IMR-90 (cell line): ENCODE results near the gene ZMYND10. TPM values are rescaled to one million over a fixed set of nuclear protein-coding genes. Genes with fewer than 3 reads are reported as not detected.

Source experiments
- ATAC-seq: fragments of 200-7000 bp; cut with Tn5 transposase; 2 replicates; pipeline ENCODE4 v1.9.1; 2020; ENCODE audit warnings: low read depth, mild to moderate bottlenecking, moderate library complexity
- BruUV-seq: library from RNA; stranded (reverse); fragments of 400-500 nt; replicated peaks from 2 replicates; lab custom pipeline; 2021; lab: Mats Ljungman, UMichigan
- CTCF ChIA-PET: fragments of 300-600 bp; formaldehyde crosslinking; extraction: SDS; loops from one replicate; lab custom pipeline; 2021; ENCODE audit warnings: antibody characterized with exemption; lab: Yijun Ruan, JAX
- POLR2A ChIA-PET: fragments of 300-600 bp; sonication (Branson Sonifier 250); formaldehyde crosslinking; loops from one replicate; lab custom pipeline; 2022; ENCODE audit warnings: antibody characterized with exemption; ENCODE audit not compliant: unreplicated experiment; lab: Charles Lee
- DNase-seq: peaks from one replicate; pipeline ENCODE4 v3.0.0; 2013
- H2AFZ ChIP-seq: replicated peaks from 2 replicates; pipeline ENCODE3; 2013; ENCODE audit warnings: low read length, mild to moderate bottlenecking; ENCODE audit not compliant: poor library complexity
- H2AK5ac ChIP-seq: 2 replicates; pipeline ENCODE4 v1.6.1; 2013; ENCODE audit warnings: low read depth, low read length, inconsistent platforms
- H2AK9ac ChIP-seq: replicated peaks from 2 replicates; pipeline ENCODE3; 2013; ENCODE audit warnings: mild to moderate bottlenecking, low read depth, low read length, moderate library complexity; ENCODE audit not compliant: poor library complexity
- H2BK120ac ChIP-seq: 2 replicates; pipeline ENCODE4 v1.6.1; 2013; ENCODE audit warnings: low read depth, low read length, inconsistent platforms
- H2BK15ac ChIP-seq: 3 replicates; pipeline ENCODE4 v1.6.1; 2013; ENCODE audit warnings: low read depth, low read length, inconsistent platforms
- H2BK20ac ChIP-seq: 2 replicates; pipeline ENCODE4 v1.6.1; 2013; ENCODE audit warnings: low read depth, mild to moderate bottlenecking, inconsistent platforms, low read length, moderate library complexity
- H2BK5ac ChIP-seq: 2 replicates; pipeline ENCODE4 v1.6.1; 2013; ENCODE audit warnings: mild to moderate bottlenecking, low read depth, low read length, inconsistent platforms; ENCODE audit not compliant: poor library complexity, severe bottlenecking
- H3K14ac ChIP-seq: replicated peaks from 2 replicates; pipeline ENCODE4 v1.6.1; 2013; ENCODE audit warnings: low read depth, low read length, inconsistent platforms
- H3K18ac ChIP-seq: 2 replicates; pipeline ENCODE4 v1.6.1; 2013; ENCODE audit warnings: low read depth, low read length, control low read depth
- H3K23ac ChIP-seq: 2 replicates; pipeline ENCODE4 v1.6.1; 2013; ENCODE audit warnings: low read depth, low read length, inconsistent platforms
- H3K27ac ChIP-seq: 2 replicates; pipeline ENCODE4 v1.5.1; 2013; ENCODE audit warnings: mild to moderate bottlenecking, control low read depth, low read length; ENCODE audit not compliant: insufficient read depth
- H3K27me3 ChIP-seq: 2 replicates; pipeline ENCODE4 v1.6.1; 2013; ENCODE audit warnings: low read length; ENCODE audit not compliant: control insufficient read depth, insufficient read depth
- H3K36me3 ChIP-seq: 2 replicates; pipeline ENCODE4 v1.6.1; 2013; ENCODE audit warnings: low read length, mixed read lengths; ENCODE audit not compliant: control insufficient read depth, insufficient read depth
- H3K4ac ChIP-seq: 2 replicates; pipeline ENCODE4 v1.6.1; 2013; ENCODE audit warnings: low read depth, low read length, inconsistent platforms
- H3K4me1 ChIP-seq: 2 replicates; pipeline ENCODE4 v1.6.1; 2013; ENCODE audit warnings: low read length, mixed read lengths; ENCODE audit not compliant: control insufficient read depth, insufficient read depth
- H3K4me2 ChIP-seq: 2 replicates; pipeline ENCODE4 v1.6.1; 2013; ENCODE audit warnings: low read depth, mild to moderate bottlenecking, control low read depth, low read length, moderate library complexity
- H3K4me3 ChIP-seq: 2 replicates; pipeline ENCODE4 v1.5.1; 2013; ENCODE audit warnings: low read depth, mild to moderate bottlenecking, control low read depth, low read length, moderate library complexity; ENCODE audit not compliant: insufficient read depth
- H3K56ac ChIP-seq: 2 replicates; pipeline ENCODE4 v1.6.1; 2013; ENCODE audit warnings: low read length, inconsistent platforms; ENCODE audit not compliant: insufficient read depth; ENCODE audit errors: extremely low read depth
- H3K79me1 ChIP-seq, 2 experiments: 2 replicates each; pipeline ENCODE4 v1.6.1; 2013; ENCODE audit warnings: low read length in 2 of 2, inconsistent platforms in 1 of 2, low read depth in 1 of 2
- H3K9ac ChIP-seq: 2 replicates; pipeline ENCODE4 v1.6.1; 2013; ENCODE audit warnings: low read depth, low read length, control low read depth
- H3K9me1 ChIP-seq: 2 replicates; pipeline ENCODE4 v1.6.1; 2013; ENCODE audit warnings: low read length, inconsistent platforms; ENCODE audit not compliant: insufficient read depth
- H3K9me3 ChIP-seq: 2 replicates; pipeline ENCODE4 v1.6.1; 2013; ENCODE audit warnings: low read length; ENCODE audit not compliant: control insufficient read depth, insufficient read depth
- H4K20me1 ChIP-seq: 2 replicates; pipeline ENCODE4 v1.6.1; 2013; ENCODE audit warnings: low read length, inconsistent platforms; ENCODE audit not compliant: insufficient read depth
- H4K5ac ChIP-seq: 2 replicates; pipeline ENCODE4 v1.6.1; 2013; ENCODE audit warnings: mild to moderate bottlenecking, low read depth, low read length, control low read depth
- H4K8ac ChIP-seq, 2 experiments: 2 replicates each; pipeline ENCODE4 v1.6.1; 2013; ENCODE audit warnings: low read depth in 2 of 2, low read length in 2 of 2, control low read depth in 1 of 2, inconsistent platforms in 1 of 2
- H4K91ac ChIP-seq: 2 replicates; pipeline ENCODE4 v1.6.1; 2013; ENCODE audit warnings: low read depth, low read length, inconsistent platforms; ENCODE audit not compliant: insufficient read depth
- BHLHE40 ChIP-seq: fragments of 150-350 bp; IDR thresholded peaks from 2 replicates; pipeline ENCODE4 v1.6.1; 2016; ENCODE audit warnings: mild to moderate bottlenecking, low read depth, low read length
- CEBPB ChIP-seq: IDR thresholded peaks from 2 replicates; pipeline ENCODE4 v1.6.1; 2012; ENCODE audit warnings: low read depth, low read length, improper control_type of control experiment
- CHD1 ChIP-seq: IDR thresholded peaks from 2 replicates; pipeline ENCODE4 v1.6.1; 2012; ENCODE audit warnings: low read depth, low read length, improper control_type of control experiment
- FOS ChIP-seq: fragments of 150-350 bp; IDR thresholded peaks from 2 replicates; pipeline ENCODE4 v1.6.1; 2016; ENCODE audit warnings: low read depth, low read length
- MAFK ChIP-seq: IDR thresholded peaks from 2 replicates; pipeline ENCODE4 v1.6.1; 2012; ENCODE audit warnings: low read depth, low read length, improper control_type of control experiment
- MAZ ChIP-seq: IDR thresholded peaks from 2 replicates; pipeline ENCODE4 v1.6.1; 2012; ENCODE audit warnings: low read depth, mild to moderate bottlenecking, low read length, improper control_type of control experiment, moderate library complexity, borderline replicate concordance
- MXI1 ChIP-seq: IDR thresholded peaks from 2 replicates; pipeline ENCODE4 v1.6.1; 2012; ENCODE audit warnings: low read depth, mild to moderate bottlenecking, low read length, moderate library complexity, borderline replicate concordance
- RAD21 ChIP-seq: IDR thresholded peaks from 2 replicates; pipeline ENCODE4 v1.6.1; 2012; ENCODE audit warnings: low read length, improper control_type of control experiment
- RCOR1 ChIP-seq: IDR thresholded peaks from 2 replicates; pipeline ENCODE4 v1.6.1; 2012; ENCODE audit warnings: mild to moderate bottlenecking, low read length, improper control_type of control experiment; ENCODE audit not compliant: insufficient replicate concordance
- RFX5 ChIP-seq: IDR thresholded peaks from 2 replicates; pipeline ENCODE4 v1.8.0; 2012; ENCODE audit warnings: low read depth, mild to moderate bottlenecking, low read length, moderate library complexity
- SMC3 ChIP-seq: fragments of 150-350 bp; IDR thresholded peaks from 2 replicates; pipeline ENCODE4 v1.6.1; 2016; ENCODE audit warnings: low read depth, mild to moderate bottlenecking, antibody characterized with exemption, low read length, moderate library complexity
- WGBS, 2 experiments: methylation state at CpG; one replicate each; pipeline versions ENCODE4 v1.1.5 to v1.1.7; 2013; ENCODE audit warnings: missing lambda C conversion rate in 2 of 2; ENCODE audit not compliant: insufficient read length in 1 of 2; ENCODE audit errors: extremely low coverage in 2 of 2; 5-methylcytosine and 5-hydroxymethylcytosine counted together
- dilution Hi-C: fragments of 300-500 bp; cut with HindIII; formaldehyde crosslinking; loops from one replicate; pipeline ENCODE4 v1.14.3; 2018; ENCODE audit warnings: low sequenced_read_pairs; ENCODE audit not compliant: unreplicated experiment
- in situ Hi-C: fragments of 300-500 bp; cut with MboI; formaldehyde crosslinking; loops from 3 replicates; pipeline ENCODE4 v1.14.3; 2019; ENCODE audit warnings: low sequenced_read_pairs, inconsistent platforms, mixed read lengths
- intact Hi-C: fragments of 100-400 bp; cut with micrococcal nuclease; formaldehyde crosslinking; loops from 2 replicates; pipeline ENCODE4 v1.10.0; 2022
- polyA plus RNA-seq, 3 experiments: library from polyadenylated mRNA; depleted of rRNA; stranded (reverse); fragments of >200 nt; gene quantifications; 2 replicates each; pipeline ENCODE4 v1.2.3, GENCODE V29; 2012; ENCODE audit warnings: low replicate concordance in 1 of 3
- total RNA-seq: library from RNA; depleted of rRNA; stranded (reverse); fragments of >200 nt; gene quantifications from 2 replicates; pipeline ENCODE4 v1.2.3, GENCODE V29; 2012
- TF ChIP-seq, protein P1 (sequence below): fragments of 150-350 bp; IDR thresholded peaks from 2 replicates; pipeline ENCODE4 v1.6.1; 2016; ENCODE audit warnings: low read depth, mild to moderate bottlenecking, low read length, moderate library complexity, borderline replicate concordance
- TF ChIP-seq, protein P2 (sequence below): conservative IDR thresholded peaks from 2 replicates; pipeline ENCODE4 v1.5.1; 2012; ENCODE audit warnings: mild to moderate bottlenecking, low read depth, low read length, improper control_type of control experiment
- TF ChIP-seq, protein P3 (sequence below): fragments of 150-350 bp; IDR thresholded peaks from 2 replicates; pipeline ENCODE4 v1.6.1; 2017; ENCODE audit warnings: mild to moderate bottlenecking, antibody characterized with exemption, low read length, low read depth

ZMYND10 gene
- total and polyA plus RNA-seq, 2 of the 4 experiments (the other 2 are of a cell fraction): 1.1 to 1.4 TPM

DNA sequence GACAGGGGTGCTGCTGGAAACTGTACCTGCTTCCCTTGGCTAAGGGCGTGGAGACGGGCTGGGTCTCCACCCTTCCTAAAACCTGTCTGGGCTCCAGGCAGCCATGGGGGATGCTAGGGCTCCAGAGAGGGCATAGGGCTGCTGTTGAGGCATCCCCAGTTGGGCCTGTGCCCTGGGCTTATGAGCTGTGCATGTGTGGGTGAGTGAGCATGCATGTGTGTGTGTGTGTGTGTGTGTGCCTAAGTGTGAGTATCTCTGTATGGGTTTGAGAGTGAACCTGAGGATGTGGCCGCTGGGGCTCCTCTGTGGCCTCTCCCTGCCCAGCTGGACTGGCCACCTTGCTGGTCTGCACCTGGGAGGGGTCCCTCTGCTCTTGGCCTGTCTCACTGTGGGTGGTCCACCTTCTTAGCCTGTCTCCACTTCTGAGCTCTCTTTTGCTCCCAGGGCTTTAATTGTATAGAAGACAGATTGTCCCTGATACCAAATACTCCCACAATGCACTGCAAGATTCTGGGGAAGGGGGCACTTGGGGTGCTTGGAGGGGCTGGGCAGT lies 25.7 kb upstream of the ZMYND10 start:
- Histone ChIP-seq H3K14ac (no peak overlapping the region), H3K79me1 (no peaks in the 10 kb centered on the region), H3K23ac (no peak overlapping the region), H3K27ac (no peak overlapping the region), H3K9me3 (no peaks in the 10 kb centered on the region), H3K4me3 (no peak overlapping the region), H3K9me1 (no peaks in the 10 kb centered on the region), H2BK20ac (no peak overlapping the region), H2BK15ac (no peak overlapping the region), H4K20me1 (no peaks in the 10 kb centered on the region), H3K4ac (no peak overlapping the region), H3K9ac (no peak overlapping the region), H3K36me3 (no peaks in the 10 kb centered on the region), H4K5ac (no peak overlapping the region), H4K91ac (no peak overlapping the region), H2AFZ (no peak overlapping the region), H3K27me3 (peaks cover 61% of the 10 kb centered on the region), H3K56ac (no peak overlapping the region), H4K8ac (no peak overlapping the region), H3K4me1 (no peaks in the 10 kb centered on the region), H3K4me2 (no peak overlapping the region), H2BK5ac (no peak overlapping the region), H3K18ac (no peak overlapping the region), H2BK120ac (no peak overlapping the region), H2AK5ac (no peak overlapping the region), H2AK9ac (no peak overlapping the region)
- peak; percentile 15; the same call in 1 of the 2 replicates for ATAC-seq
- CTCF ChIA-PET: no interaction called here
- BruUV-seq: no TSS peak
- in situ Hi-C loops (no loop called here), intact Hi-C loops (no loop called here), dilution Hi-C loops (no loop called here)
- TF ChIP-seq, protein P1, sequence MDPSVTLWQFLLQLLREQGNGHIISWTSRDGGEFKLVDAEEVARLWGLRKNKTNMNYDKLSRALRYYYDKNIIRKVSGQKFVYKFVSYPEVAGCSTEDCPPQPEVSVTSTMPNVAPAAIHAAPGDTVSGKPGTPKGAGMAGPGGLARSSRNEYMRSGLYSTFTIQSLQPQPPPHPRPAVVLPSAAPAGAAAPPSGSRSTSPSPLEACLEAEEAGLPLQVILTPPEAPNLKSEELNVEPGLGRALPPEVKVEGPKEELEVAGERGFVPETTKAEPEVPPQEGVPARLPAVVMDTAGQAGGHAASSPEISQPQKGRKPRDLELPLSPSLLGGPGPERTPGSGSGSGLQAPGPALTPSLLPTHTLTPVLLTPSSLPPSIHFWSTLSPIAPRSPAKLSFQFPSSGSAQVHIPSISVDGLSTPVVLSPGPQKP: no peak
- no peak for TF ChIP-seq SMC3
- TF ChIP-seq MAZ: no peak
- TF ChIP-seq, protein P2, sequence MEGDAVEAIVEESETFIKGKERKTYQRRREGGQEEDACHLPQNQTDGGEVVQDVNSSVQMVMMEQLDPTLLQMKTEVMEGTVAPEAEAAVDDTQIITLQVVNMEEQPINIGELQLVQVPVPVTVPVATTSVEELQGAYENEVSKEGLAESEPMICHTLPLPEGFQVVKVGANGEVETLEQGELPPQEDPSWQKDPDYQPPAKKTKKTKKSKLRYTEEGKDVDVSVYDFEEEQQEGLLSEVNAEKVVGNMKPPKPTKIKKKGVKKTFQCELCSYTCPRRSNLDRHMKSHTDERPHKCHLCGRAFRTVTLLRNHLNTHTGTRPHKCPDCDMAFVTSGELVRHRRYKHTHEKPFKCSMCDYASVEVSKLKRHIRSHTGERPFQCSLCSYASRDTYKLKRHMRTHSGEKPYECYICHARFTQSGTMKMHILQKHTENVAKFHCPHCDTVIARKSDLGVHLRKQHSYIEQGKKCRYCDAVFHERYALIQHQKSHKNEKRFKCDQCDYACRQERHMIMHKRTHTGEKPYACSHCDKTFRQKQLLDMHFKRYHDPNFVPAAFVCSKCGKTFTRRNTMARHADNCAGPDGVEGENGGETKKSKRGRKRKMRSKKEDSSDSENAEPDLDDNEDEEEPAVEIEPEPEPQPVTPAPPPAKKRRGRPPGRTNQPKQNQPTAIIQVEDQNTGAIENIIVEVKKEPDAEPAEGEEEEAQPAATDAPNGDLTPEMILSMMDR: no peak
- TF ChIP-seq MAFK: no peak
- TF ChIP-seq, protein P3, sequence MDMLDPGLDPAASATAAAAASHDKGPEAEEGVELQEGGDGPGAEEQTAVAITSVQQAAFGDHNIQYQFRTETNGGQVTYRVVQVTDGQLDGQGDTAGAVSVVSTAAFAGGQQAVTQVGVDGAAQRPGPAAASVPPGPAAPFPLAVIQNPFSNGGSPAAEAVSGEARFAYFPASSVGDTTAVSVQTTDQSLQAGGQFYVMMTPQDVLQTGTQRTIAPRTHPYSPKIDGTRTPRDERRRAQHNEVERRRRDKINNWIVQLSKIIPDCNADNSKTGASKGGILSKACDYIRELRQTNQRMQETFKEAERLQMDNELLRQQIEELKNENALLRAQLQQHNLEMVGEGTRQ: no peak
- TF ChIP-seq CEBPB: no peak
- TF ChIP-seq CHD1: no peak
- no peak for TF ChIP-seq MXI1
- TF ChIP-seq RCOR1: no peak
- no peak for TF ChIP-seq RFX5
- TF ChIP-seq BHLHE40: no peak
- no peak for TF ChIP-seq FOS
- TF ChIP-seq RAD21: no peak
- DNase-seq: peak; percentile 32
- POLR2A ChIA-PET: no interaction called here
- no CpG with 5 or more reads among the region's 3 CpGs for WGBS, 2 experiments
